ENCODE results near the gene SDC1. TPM values are rescaled to one million over a fixed set of nuclear protein-coding genes. Genes with fewer than 3 reads are reported as not detected.

The SDC1 gene
- total RNA-seq, 4 donors from 2014 or later: 103 to 192 (median 127) TPM

DNA sequence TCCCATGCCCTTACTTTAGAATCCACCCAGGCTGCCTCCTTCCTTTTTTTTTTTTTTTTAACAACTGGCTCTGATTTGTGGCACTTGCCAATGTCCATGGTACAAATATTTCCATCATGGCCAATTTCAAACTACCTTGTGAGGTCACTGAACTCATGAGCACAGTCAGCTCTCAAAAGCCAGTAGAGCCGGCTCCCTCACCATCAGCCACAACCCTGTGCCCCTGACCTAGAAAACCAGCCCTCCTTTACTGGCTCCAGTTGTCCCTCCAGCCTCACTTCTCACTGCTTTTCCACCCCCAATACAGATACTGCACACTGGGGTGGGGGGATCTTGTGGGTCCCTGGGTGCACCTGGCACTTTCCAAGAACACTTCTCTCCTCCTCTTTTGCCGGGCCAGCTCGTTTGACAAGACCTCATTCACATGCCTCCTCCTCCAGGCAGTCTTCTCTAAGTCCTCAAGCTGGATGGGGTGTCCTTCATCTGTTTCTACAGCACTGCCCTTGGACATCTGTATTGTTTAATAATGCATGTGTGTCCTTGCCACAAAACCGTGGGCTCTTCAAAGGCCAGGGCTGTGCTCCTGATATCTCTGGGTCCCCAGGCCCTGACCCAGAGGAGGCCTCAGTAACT, 35.5 kb downstream of the SDC1 start:
- Histone ChIP-seq H3K9me3 (no peaks in the 10 kb centered on the region), H3K4me3 (no peak overlapping the region), H3K27me3 (no peaks in the 10 kb centered on the region), H3K27ac (no peak overlapping the region), H3K36me3 (no peaks in the 10 kb centered on the region), H3K4me1 (peaks cover 7 to 29% (median 24%) of the 10 kb centered on the region in 4 donors)
- 83 to 100% methylated on average over 1 to 4 of the region's 4 CpGs for WGBS, 2 donors (ENCODE audit: low coverage in 1 of 2)
- no peak for DNase-seq
- in situ Hi-C loops (cut with MboI; ENCODE audit: low pct_ligation_motif_present in 1 of 4, low pct_unique_long_range_greater_than_20kb in 1 of 4, low sequenced_read_pairs in 3 of 4) (no loop called here), intact Hi-C loops (cut with DNase I; ENCODE audit: low total_unique reads) (no loop called here)
- TF ChIP-seq POLR2A (IDR thresholded peaks at IDR 0.05) (no peak), POLR2AphosphoS5 (IDR thresholded peaks at IDR 0.05) (no peak), EP300 (IDR thresholded peaks at IDR 0.05; ENCODE audit: low read depth) (no peak)
- TF ChIP-seq, protein P1, sequence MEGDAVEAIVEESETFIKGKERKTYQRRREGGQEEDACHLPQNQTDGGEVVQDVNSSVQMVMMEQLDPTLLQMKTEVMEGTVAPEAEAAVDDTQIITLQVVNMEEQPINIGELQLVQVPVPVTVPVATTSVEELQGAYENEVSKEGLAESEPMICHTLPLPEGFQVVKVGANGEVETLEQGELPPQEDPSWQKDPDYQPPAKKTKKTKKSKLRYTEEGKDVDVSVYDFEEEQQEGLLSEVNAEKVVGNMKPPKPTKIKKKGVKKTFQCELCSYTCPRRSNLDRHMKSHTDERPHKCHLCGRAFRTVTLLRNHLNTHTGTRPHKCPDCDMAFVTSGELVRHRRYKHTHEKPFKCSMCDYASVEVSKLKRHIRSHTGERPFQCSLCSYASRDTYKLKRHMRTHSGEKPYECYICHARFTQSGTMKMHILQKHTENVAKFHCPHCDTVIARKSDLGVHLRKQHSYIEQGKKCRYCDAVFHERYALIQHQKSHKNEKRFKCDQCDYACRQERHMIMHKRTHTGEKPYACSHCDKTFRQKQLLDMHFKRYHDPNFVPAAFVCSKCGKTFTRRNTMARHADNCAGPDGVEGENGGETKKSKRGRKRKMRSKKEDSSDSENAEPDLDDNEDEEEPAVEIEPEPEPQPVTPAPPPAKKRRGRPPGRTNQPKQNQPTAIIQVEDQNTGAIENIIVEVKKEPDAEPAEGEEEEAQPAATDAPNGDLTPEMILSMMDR (IDR thresholded peaks at IDR 0.05): no peak

DNA sequence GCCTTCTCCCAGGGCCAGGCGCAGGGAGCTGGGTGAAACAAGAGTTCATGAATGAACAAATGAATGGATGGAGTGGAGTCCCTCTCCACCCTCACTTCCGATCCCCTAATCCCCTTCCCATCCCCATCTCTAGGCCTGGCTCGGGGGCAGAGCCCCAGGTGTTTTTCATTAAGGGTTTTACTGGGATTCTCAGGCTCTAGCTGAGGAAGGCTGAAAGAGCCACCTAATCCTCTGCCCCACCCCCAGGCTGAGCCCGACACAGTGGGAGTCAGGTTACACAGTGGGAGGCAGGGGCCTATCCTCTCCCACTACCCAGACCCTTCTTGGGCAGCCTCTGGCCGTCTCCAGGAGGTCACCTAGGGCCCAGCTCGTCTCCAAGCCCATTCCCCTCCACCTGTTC, 36.1 kb downstream of the SDC1 start:
- TF ChIP-seq, protein P1 (IDR thresholded peaks at IDR 0.05): no peak
- no peak for TF ChIP-seq POLR2A (IDR thresholded peaks at IDR 0.05)
- no peak for TF ChIP-seq POLR2AphosphoS5 (IDR thresholded peaks at IDR 0.05)
- no peak for TF ChIP-seq EP300 (IDR thresholded peaks at IDR 0.05; ENCODE audit: low read depth)
- intact Hi-C loops (cut with DNase I; ENCODE audit: low total_unique reads): no loop called here

DNA sequence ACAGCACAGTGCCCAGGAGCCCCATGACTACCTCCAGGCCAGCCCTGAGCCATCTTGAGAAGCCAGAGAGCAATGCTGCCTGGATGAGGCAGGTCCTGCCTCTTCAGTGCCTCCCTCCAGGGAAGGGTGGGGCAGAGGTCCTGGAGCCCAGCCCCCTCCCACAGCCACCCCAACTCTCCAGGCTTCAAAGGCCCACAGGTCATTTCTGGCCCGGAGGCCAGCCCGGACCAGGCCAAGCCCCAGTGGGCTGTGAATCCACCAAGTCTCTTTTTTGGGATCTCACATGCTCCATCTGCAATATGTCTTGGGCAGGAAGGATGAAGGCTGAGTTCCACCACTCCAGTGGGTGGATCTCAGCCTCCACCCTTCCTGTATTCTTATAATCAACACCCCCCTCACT, 36.7 kb downstream of the SDC1 start:
- DNase-seq: no peak
- H3K4me1 ChIP-seq: peaks cover 7 to 28% (median 24%) of the 10 kb centered on the region in 4 donors
- intact Hi-C loops (cut with DNase I; ENCODE audit: low total_unique reads) (no loop called here), in situ Hi-C loops (cut with MboI; ENCODE audit: low pct_ligation_motif_present in 1 of 4, low pct_unique_long_range_greater_than_20kb in 1 of 4, low sequenced_read_pairs in 3 of 4) (no loop called here)
- H3K9me3 ChIP-seq: no peaks in the 10 kb centered on the region
- no peak overlapping the region for H3K27ac ChIP-seq
- TF ChIP-seq EP300 (IDR thresholded peaks at IDR 0.05; ENCODE audit: low read depth) (no peak), POLR2A (IDR thresholded peaks at IDR 0.05) (no peak)
- TF ChIP-seq, protein P1 (IDR thresholded peaks at IDR 0.05): no peak
- H3K36me3 ChIP-seq: no peaks in the 10 kb centered on the region
- 92% methylated on average over 2 of the region's 2 CpGs; no CpG with 5 or more reads in 1 of the 2 donors for WGBS, 2 donors (ENCODE audit: low coverage in 1 of 2)
- H3K27me3 ChIP-seq: no peaks in the 10 kb centered on the region
- no peak overlapping the region for H3K4me3 ChIP-seq

More for the DNA sequence above, 36.1 kb downstream of the SDC1 start:
- Histone ChIP-seq H3K36me3 (no peaks in the 10 kb centered on the region), H3K4me1 (peaks cover 7 to 28% (median 24%) of the 10 kb centered on the region in 4 donors), H3K4me3 (no peak overlapping the region), H3K27ac (no peak overlapping the region), H3K27me3 (no peaks in the 10 kb centered on the region), H3K9me3 (no peaks in the 10 kb centered on the region)
- in situ Hi-C loops (cut with MboI; ENCODE audit: low pct_ligation_motif_present in 1 of 4, low pct_unique_long_range_greater_than_20kb in 1 of 4, low sequenced_read_pairs in 3 of 4): no loop called here
- 80% methylated on average over 1 to 6 of the region's 6 CpGs for WGBS, 2 donors (ENCODE audit: low coverage in 1 of 2)
- DNase-seq: no peak

DNA sequence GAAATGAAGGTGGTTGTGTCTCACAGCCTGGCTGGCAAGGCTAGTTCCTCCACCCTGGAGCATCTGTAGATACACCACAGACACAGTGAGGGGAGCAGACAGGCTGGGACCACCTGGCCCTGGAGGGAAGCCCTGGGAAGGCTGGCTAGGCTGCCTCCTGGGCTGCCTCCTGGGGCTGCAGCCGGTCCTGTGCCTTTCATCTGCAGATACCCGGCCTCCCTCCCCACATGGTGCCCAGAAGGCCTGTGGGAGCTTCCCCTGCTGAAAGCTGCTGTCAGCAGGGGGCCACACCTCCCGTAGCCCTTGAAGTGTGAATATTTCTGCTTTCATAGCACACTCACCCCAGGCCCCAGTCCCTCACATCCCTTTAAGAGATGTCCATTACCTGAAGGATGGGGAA, 37.6 kb downstream of the SDC1 start:
- H3K9me3 ChIP-seq: no peaks in the 10 kb centered on the region
- no peak overlapping the region for H3K4me3 ChIP-seq
- TF ChIP-seq, protein P1 (IDR thresholded peaks at IDR 0.05): no peak
- TF ChIP-seq EP300 (IDR thresholded peaks at IDR 0.05; ENCODE audit: low read depth) (no peak), POLR2AphosphoS5 (IDR thresholded peaks at IDR 0.05) (no peak), POLR2A (IDR thresholded peaks at IDR 0.05) (no peak)
- no peak overlapping the region for H3K27ac ChIP-seq
- no peaks in the 10 kb centered on the region for H3K36me3 ChIP-seq
- in situ Hi-C loops (cut with MboI; ENCODE audit: low pct_ligation_motif_present in 1 of 4, low pct_unique_long_range_greater_than_20kb in 1 of 4, low sequenced_read_pairs in 3 of 4) (no loop called here), intact Hi-C loops (cut with DNase I; ENCODE audit: low total_unique reads) (no loop called here)
- DNase-seq: no peak
- WGBS, 2 donors (ENCODE audit: low coverage in 1 of 2): 86% methylated on average over 3 of the region's 3 CpGs; no CpG with 5 or more reads in 1 of the 2 donors
- H3K27me3 ChIP-seq: no peaks in the 10 kb centered on the region
- H3K4me1 ChIP-seq: peaks cover 7 to 32% (median 24%) of the 10 kb centered on the region in 4 donors
